Heart right ventricle (tissue), 16 donors: ENCODE data around the gene CPLX3. TPM values are rescaled to one million over a fixed set of nuclear protein-coding genes. Genes with fewer than 3 reads are reported as not detected.

Experiments
- ATAC-seq, 8 donors: fragments of 200-7000 bp; cut with Tn5 transposase; one replicate each; pipeline ENCODE4 v1.9.1; 2020; ENCODE audit warnings: mild to moderate bottlenecking in 8 of 8, moderate library complexity in 8 of 8, moderate number of reproducible peaks in 1 of 8
- DNase-seq, 2 donors: peaks; one replicate each; pipeline ENCODE4 v3.0.0-alpha.2; 2020
- H3K27ac ChIP-seq, 10 donors: fragments of 200-600 bp; sonication (generic) in 2 of 10; one replicate each; pipeline versions ENCODE4 v1.5.0 to v1.8.0; 2020 to 2022; ENCODE audit warnings: mild to moderate bottlenecking in 3 of 10
- H3K27me3 ChIP-seq, 7 donors: fragments of 200-600 bp; one replicate each; pipeline ENCODE4 v1.8.0; 2021 to 2022; ENCODE audit warnings: mild to moderate bottlenecking in 2 of 7
- H3K36me3 ChIP-seq, 9 donors: fragments of 200-600 bp; sonication (generic) in 1 of 9; one replicate each; pipeline versions ENCODE4 v1.5.0 to v1.8.0; 2020 to 2022; ENCODE audit warnings: mild to moderate bottlenecking in 2 of 9
- H3K4me1 ChIP-seq, 9 donors: fragments of 200-600 bp; sonication (generic) in 1 of 9; one replicate each; pipeline versions ENCODE4 v1.5.0 to v1.8.0; 2020 to 2022; ENCODE audit warnings: mild to moderate bottlenecking in 4 of 9
- H3K4me3 ChIP-seq, 10 donors: fragments of 200-600 bp; sonication (generic) in 2 of 10; one replicate each; pipeline versions ENCODE4 v1.5.0 to v1.8.0; 2020 to 2022; ENCODE audit warnings: mild to moderate bottlenecking in 7 of 10, moderate library complexity in 2 of 10
- H3K9me3 ChIP-seq, 11 donors: fragments of 200-600 bp in 10 of 11; sonication (generic) in 2 of 11; one replicate each; pipeline versions ENCODE4 v1.5.0 to v1.8.0; 2013 to 2022; ENCODE audit warnings: mild to moderate bottlenecking in 2 of 11, control low read depth in 1 of 11, moderate library complexity in 1 of 11
- WGBS, 2 donors: extraction: QIAGEN DNeasy Blood & Tissue Kit; methylation state at CpG; one replicate each; pipeline ENCODE4 v1.1.7; 2013; ENCODE audit warnings: inconsistent platforms in 1 of 2; 5-methylcytosine and 5-hydroxymethylcytosine counted together
- intact Hi-C, 10 donors: fragments of 100-400 bp; cut with DNase I; formaldehyde crosslinking; loops; one replicate each; pipeline versions ENCODE4 v1.11.1 to v1.14.2; 2022
- polyA plus RNA-seq, 2 donors: library from polyadenylated mRNA; stranded (reverse); fragments of 200-250 nt; gene quantifications; one replicate each; pipeline ENCODE4 v1.2.3, GENCODE V29; 2013
- total RNA-seq, 10 donors: library from RNA; stranded (reverse); fragmentation: NEBNext Ultra II Directional in 3 of 10; extraction: Animal tissue kit (Norgen Biotek cat#: 25700) in 3 of 10; gene quantifications; one replicate each; pipeline versions ENCODE4 v1.2.1 to v1.2.4, GENCODE V29; 2021 to 2023
- TF ChIP-seq, protein P1 (sequence below), 9 donors: fragments of 200-600 bp; sonication (generic) in 2 of 9; IDR thresholded peaks; one replicate each; pipeline versions ENCODE4 v1.5.0 to v1.8.0; 2021 to 2022; ENCODE audit warnings: antibody characterized with exemption in 9 of 9, mild to moderate bottlenecking in 5 of 9, moderate library complexity in 1 of 9
- donor health status: Arrhythmogenic right ventricular cardiomyopathy.
- donor health status: ischemic (EF 13 %, LVEDD 7.1; RV severe dilation, severe dysfunction).
- donor health status: healthy with polysubstance abuse.
- donor health status: DM: no; HTN: yes; CAD: no.
- donor health status: DM: no; HTN: no; CAD: no.
- donor health status: ischemic (EF 25% LVEDD 6.9; RV normal size, moderate dysfunction).
- donor health status: ischemic (EF 25% LVEDD 5.7; RV mildly dilated, moderate dysfunction).
- donor health status: healthy.
- donor health status: DM: yes; HTN: yes; CAD: no.
- donor health status: Ischemic cardiomyopathy.
- donor health status: ischemic (EF 35%, LVEDD 5.7; RV mildly dilated, moderate dysfunction).
- donor health status: nonischemic (EF 11% LVEDD 7.7; RV severe dilation, severe dysfunction).
- donor health status: DM: yes; HTN: yes; CAD: no.
- donor health status: PGD.
- donor health status: ischemic (EF 29% LVEDD 5.4; RV normal size, mild dysfunction).
- donor health status: nonischemic (EF 23%, LVEDD 6.1; RV moderate dilation, normal function).

The CPLX3 gene
- total and polyA plus RNA-seq, 12 donors: 0.04 to 14.6 (median 1.3) TPM; not detected in 1

DNA sequence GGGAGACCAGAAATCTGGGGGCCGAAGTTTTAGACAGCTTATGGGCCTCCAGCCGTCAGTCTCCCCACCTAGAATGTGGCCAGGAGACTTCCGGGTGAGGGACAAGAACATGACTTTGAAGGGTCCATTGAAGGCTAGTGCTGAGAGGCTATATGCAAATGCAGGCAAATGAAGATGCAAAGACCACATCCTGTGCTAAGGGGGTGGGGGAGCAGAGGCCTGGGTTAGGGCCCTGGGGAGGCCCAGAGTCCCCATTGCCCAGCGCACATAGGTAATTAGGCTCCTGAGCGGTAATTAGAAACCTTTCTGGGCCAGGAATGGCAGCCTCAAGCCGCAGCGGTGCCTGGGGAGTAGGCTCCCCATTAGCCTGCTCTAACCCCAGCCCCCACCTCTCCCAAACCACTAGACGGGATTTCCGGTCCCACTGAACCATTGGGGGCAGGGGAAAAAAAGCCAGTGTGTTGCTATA, 37.7 kb upstream of the CPLX3 start:
- Histone ChIP-seq H3K36me3 (peaks cover 0 to 14% (median 0%) of the 10 kb centered on the region in 9 donors), H3K27me3 (no peaks in the 10 kb centered on the region), H3K4me3 (peak overlapping the region in 4 of 10 donors; percentile 10 to 88 (median 12)), H3K4me1 (peaks cover 55 to 100% (median 100%) of the 10 kb centered on the region in 9 donors), H3K9me3 (no peaks in the 10 kb centered on the region), H3K27ac (peak overlapping the region in 9 of 10 donors; percentile 75 to 98 (median 92))
- intact Hi-C loops: loop anchor here in 2 of 10 donors (10.0 kb wide), 2 partner anchors 56 to 416 kb away; partner anchors contain the start of genes C15orf39 (in 1 of the 2) and ULK3 (in 1 of the 2)
- DNase-seq (no peak), ATAC-seq (no peak)
- TF ChIP-seq, protein P1, sequence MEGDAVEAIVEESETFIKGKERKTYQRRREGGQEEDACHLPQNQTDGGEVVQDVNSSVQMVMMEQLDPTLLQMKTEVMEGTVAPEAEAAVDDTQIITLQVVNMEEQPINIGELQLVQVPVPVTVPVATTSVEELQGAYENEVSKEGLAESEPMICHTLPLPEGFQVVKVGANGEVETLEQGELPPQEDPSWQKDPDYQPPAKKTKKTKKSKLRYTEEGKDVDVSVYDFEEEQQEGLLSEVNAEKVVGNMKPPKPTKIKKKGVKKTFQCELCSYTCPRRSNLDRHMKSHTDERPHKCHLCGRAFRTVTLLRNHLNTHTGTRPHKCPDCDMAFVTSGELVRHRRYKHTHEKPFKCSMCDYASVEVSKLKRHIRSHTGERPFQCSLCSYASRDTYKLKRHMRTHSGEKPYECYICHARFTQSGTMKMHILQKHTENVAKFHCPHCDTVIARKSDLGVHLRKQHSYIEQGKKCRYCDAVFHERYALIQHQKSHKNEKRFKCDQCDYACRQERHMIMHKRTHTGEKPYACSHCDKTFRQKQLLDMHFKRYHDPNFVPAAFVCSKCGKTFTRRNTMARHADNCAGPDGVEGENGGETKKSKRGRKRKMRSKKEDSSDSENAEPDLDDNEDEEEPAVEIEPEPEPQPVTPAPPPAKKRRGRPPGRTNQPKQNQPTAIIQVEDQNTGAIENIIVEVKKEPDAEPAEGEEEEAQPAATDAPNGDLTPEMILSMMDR (IDR thresholded peaks at IDR 0.05): no peak
- WGBS, 2 donors: 63 to 79% methylated on average over 9 of the region's 9 CpGs

DNA sequence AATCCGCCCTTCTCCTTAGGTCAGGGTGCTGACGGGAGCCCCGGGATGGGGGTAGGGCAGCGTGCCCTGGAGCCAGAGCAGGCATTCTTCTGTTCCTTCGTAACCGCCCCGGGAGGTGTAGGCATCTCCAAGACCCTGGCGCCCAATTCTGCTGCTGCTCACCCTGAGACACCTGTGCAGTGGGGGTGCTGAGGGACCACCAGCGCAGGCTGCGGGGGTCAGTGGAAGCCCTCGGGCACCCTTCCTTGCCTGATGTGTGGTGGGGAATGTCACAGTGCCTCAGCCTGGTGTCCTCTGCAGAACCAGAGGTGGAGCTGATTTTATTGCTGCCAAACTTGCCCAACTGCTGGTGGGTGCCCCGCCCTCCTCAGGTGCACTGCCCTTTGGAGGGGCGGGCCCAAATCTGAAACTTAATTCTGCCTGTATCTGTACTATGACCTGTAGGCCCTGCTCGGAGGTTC, 37.2 kb upstream of the CPLX3 start:
- no peaks in the 10 kb centered on the region for H3K27me3 ChIP-seq
- peaks cover 0 to 14% (median 0%) of the 10 kb centered on the region in 9 donors for H3K36me3 ChIP-seq
- ATAC-seq: no peak
- no peak for DNase-seq
- TF ChIP-seq, protein P1 (IDR thresholded peaks at IDR 0.05): no peak
- peak overlapping the region in 4 of 10 donors; percentile 10 to 88 (median 12) for H3K4me3 ChIP-seq
- peaks cover 51 to 97% (median 95%) of the 10 kb centered on the region in 9 donors for H3K4me1 ChIP-seq
- intact Hi-C loops: loop anchor here in 2 of 10 donors (10.0 kb wide), 2 partner anchors 56 to 416 kb away; partner anchors contain the start of genes C15orf39 (in 1 of the 2) and ULK3 (in 1 of the 2)
- 65 to 70% methylated on average over 14 of the region's 14 CpGs for WGBS, 2 donors
- no peaks in the 10 kb centered on the region for H3K9me3 ChIP-seq
- peak overlapping the region; percentile 60 to 98 (median 90) for H3K27ac ChIP-seq

DNA sequence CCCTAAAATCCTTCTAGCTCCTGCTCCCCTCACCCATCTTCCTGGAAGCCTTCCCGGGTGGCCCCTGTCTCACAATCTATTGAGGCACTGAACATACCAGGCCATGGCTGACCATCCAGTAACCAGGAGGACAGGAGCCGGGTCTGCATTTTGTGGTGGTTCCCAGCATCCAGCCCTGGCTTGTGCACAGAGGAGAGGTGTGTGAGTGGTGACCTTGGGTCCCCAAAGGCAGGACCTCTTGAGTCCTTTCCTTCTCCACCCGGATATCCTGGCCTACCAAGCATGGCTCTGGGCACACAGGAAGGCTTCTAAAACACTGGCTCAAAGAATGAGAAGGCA, 36.7 kb upstream of the CPLX3 start:
- H3K27ac ChIP-seq: peak overlapping the region; percentile 60 to 98 (median 90)
- no peaks in the 10 kb centered on the region for H3K27me3 ChIP-seq
- intact Hi-C loops: loop anchor here in 2 of 10 donors (10.0 kb wide), 2 partner anchors 55 to 415 kb away; partner anchors contain the start of genes C15orf39 (in 1 of the 2) and ULK3 (in 1 of the 2)
- WGBS, 2 donors: 19 to 25% methylated on average over 3 of the region's 3 CpGs
- no peaks in the 10 kb centered on the region for H3K9me3 ChIP-seq
- H3K4me1 ChIP-seq: peaks cover 47 to 97% (median 91%) of the 10 kb centered on the region in 9 donors
- peaks cover 0 to 12% (median 0%) of the 10 kb centered on the region in 9 donors for H3K36me3 ChIP-seq
- peak overlapping the region in 6 of 10 donors; percentile 3 to 88 (median 10) for H3K4me3 ChIP-seq
- TF ChIP-seq, protein P1 (IDR thresholded peaks at IDR 0.05): no peak
- DNase-seq: no peak
- ATAC-seq: peak in 2 of 8 donors; percentile 1

DNA sequence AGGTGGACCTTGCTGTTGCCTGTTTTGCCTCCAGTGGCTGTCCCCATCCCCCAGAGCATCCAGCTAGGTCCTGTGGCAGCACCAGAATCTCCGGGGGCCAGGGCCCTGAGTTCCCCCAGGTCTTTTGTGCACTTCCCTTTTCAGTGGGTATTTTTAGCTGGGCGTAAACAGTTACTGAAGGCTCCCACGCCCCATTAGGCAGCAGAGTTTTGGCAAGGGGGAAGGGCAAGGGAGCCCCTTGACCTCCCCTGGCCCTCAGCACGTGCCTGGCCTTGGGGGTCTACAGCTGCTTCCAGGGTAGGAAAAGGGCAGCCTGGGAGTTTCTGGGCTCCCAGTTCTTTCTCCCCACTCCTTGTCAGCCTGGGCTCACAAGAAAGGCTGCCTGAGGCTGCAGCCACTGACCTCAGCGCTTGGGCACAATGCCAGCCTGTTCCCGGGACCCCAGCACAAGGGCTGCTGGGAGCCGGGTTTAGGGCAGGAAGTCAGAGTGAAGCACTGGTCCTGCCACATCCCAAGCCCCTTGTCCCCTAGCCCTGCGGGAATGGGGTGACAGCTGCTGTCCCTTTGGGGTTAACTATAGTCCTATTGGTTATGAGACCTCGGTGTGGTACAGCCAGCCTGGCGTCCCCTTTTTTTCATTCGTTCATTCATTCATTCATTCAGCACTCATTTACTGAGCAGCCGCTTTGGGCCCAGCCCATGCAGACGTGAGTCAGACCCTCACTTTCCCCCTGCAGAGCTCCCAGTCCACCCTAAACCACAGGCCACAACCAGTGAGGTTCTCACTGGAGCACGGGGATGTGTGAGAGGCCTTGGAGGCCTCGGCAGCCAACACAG, 36.1 kb upstream of the CPLX3 start:
- H3K9me3 ChIP-seq: no peaks in the 10 kb centered on the region
- TF ChIP-seq, protein P1 (IDR thresholded peaks at IDR 0.05): no peak
- 23 to 27% methylated on average over 15 of the region's 15 CpGs for WGBS, 2 donors
- no peaks in the 10 kb centered on the region for H3K27me3 ChIP-seq
- peak; percentile 82 to 84 for DNase-seq
- peak in 7 of 8 donors; percentile 25 to 72 (median 52) for ATAC-seq
- peak overlapping the region in 6 of 10 donors; percentile 3 to 88 (median 10) for H3K4me3 ChIP-seq
- H3K36me3 ChIP-seq: peaks cover 0 to 15% (median 0%) of the 10 kb centered on the region in 9 donors
- peaks cover 43 to 97% (median 87%) of the 10 kb centered on the region in 9 donors for H3K4me1 ChIP-seq
- intact Hi-C loops: no loop called here
- H3K27ac ChIP-seq: peak overlapping the region; percentile 60 to 98 (median 90)
